GM12865 (cell line): ENCODE results near the gene PHOSPHO1.
"Not testable (repeated sequence)": the region's sequence is repeated elsewhere in the genome, so short reads cannot be mapped to it uniquely, and the experiment has no call there.

Experiments
- DNase-seq: peaks from one replicate; pipeline ENCODE4 v3.0.0; 2010; ENCODE audit warnings: low read depth
- H3K4me3 ChIP-seq: 2 replicates; pipeline ENCODE4 v1.5.1; 2011; ENCODE audit warnings: mild to moderate bottlenecking, low read depth, low read length, control low read depth
- CTCF ChIP-seq: IDR thresholded peaks from 2 replicates; pipeline ENCODE4 v1.5.1; 2011; ENCODE audit warnings: low read length, control low read depth, low read depth, inconsistent platforms; ENCODE audit not compliant: insufficient read depth; ENCODE audit errors: missing control alignments

Gene PHOSPHO1

GRCh38 chr17:49230636-49231562, at the start of gene PHOSPHO1:
PHOSPHO1 (minus strand) TSS chr17:49230787; CDS start chr17:49226691, 4,096 bp downstream.
- no peak for TF ChIP-seq CTCF
- peak; percentile 89 for DNase-seq

GRCh38 chr17:49280061-49280460, 49.5 kb upstream of the PHOSPHO1 start:
- TF ChIP-seq CTCF, result no peak
- no peak for DNase-seq
- H3K4me3 ChIP-seq, result no peak overlapping the region

More at GRCh38 chr17:49230636-49231562, at the start of gene PHOSPHO1:
- H3K4me3 ChIP-seq, result peak within 1 kb of the TSS; percentile 61

DNA sequence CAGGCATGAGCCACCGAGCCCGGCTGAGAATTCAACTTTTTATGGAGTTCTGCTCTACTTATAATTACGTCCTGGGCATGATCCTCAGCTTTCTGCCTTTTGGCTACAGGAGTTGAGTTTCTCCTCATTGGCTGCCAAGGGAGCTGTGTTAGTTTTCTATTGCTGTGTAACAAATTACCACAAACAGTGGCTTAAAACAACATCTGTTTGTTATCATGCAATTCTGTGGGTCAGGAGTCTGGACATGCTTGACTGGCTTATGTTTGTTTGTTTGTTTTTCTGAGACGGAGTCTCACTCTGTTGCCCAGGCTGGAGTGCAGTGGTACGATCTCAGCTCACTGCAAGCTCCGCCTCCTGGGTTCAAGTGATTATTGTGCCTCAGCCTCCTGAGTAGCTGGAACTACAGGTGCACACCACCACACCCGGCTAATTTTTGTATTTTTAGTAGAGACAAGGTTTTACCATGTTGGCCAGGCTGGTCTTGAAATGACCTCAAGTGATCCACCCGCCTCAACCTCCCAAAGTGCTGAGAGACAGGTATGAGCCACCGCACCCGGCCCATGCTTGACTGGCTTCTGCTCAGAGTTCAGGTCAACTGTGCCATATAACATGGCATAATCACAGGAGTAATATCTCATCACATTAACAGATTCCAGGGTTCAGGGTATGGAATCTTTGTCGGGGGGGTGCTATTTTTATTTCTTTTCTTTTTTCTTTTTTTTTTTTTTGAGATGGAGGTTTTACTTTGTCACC, 48.9 kb upstream of the PHOSPHO1 start:
- H3K4me3 ChIP-seq, DNase-seq: not testable (repeated sequence)

GRCh38 chr17:49278076-49278475, 47.5 kb upstream of the PHOSPHO1 start:
- no peak overlapping the region for H3K4me3 ChIP-seq
- TF ChIP-seq CTCF, result no peak
- no peak for DNase-seq

DNA sequence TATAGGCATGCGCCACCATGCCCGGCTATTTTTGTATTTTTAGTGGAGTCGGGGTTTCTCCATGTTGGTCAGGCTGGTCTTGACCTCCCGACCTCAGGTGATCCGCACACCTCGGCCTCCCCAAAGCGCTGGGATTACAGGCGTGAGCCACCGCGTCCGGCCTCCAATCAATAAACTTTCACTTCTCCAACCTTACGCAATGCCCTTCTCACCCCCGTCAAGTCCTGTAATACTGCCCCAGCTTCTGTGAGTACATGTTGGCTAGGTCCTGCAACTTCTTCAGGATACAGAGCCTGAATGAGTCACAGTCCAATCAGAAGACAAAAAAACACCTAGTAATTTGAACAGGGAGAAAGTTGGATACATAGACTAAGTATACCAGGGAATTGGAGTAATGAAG, 47.1 kb upstream of the PHOSPHO1 start:
- DNase-seq, result no peak
- no peak for TF ChIP-seq CTCF
- H3K4me3 ChIP-seq, result no peak overlapping the region

DNA sequence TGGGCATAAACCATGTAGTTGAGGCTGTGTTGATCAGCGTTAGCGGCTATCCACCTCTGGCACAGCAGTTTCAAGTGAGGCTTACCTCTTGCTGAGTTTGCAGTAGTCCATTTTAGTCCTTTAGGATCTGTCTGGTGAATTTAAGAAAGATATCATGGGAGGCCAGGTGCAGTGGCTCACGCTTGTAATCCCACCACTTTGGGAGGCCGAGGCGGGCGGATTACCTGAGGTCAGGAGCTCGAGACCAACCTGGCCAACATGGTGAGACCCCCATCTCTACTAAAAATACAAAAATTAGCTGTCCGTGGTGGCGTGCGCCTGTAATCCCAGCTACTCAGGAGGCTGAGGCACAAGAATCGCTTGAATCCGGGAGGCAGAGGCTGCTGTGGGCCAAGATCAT, 45.4 kb upstream of the PHOSPHO1 start:
- DNase-seq, H3K4me3 ChIP-seq: not testable (repeated sequence)

GRCh38 chr17:49269356-49269755, 38.8 kb upstream of the PHOSPHO1 start:
- H3K4me3 ChIP-seq, result no peak overlapping the region
- DNase-seq, result no peak
- no peak for TF ChIP-seq CTCF
